Effector memory CD4-positive, alpha-beta T cell (primary cell): ENCODE data around the gene ZNF283.

Source experiments
- DNase-seq, 3 donors: peaks; one replicate each; pipeline ENCODE4 v3.0.0-alpha.2; 2020
- H3K27ac ChIP-seq: 2 replicates; pipeline ENCODE4 v1.7.0; 2013; ENCODE audit warnings: mild to moderate bottlenecking, low read length, moderate library complexity; ENCODE audit not compliant: insufficient read depth, poor library complexity, severe bottlenecking
- H3K27me3 ChIP-seq: replicated peaks from 2 replicates; pipeline ENCODE4 v1.7.0; 2013; ENCODE audit warnings: mild to moderate bottlenecking, low read length; ENCODE audit not compliant: insufficient read depth, control insufficient read depth, poor library complexity, severe bottlenecking
- H3K36me3 ChIP-seq: 2 replicates; pipeline ENCODE4 v1.7.0; 2013; ENCODE audit warnings: mild to moderate bottlenecking, low read length, moderate library complexity; ENCODE audit not compliant: control insufficient read depth, insufficient read depth
- H3K4me1 ChIP-seq: 2 replicates; pipeline ENCODE4 v1.7.0; 2013; ENCODE audit warnings: low read length, mild to moderate bottlenecking; ENCODE audit not compliant: control insufficient read depth, insufficient read depth, poor library complexity, severe bottlenecking
- H3K4me3 ChIP-seq: 2 replicates; pipeline ENCODE4 v1.7.0; 2013; ENCODE audit warnings: low read length, low read depth, mild to moderate bottlenecking; ENCODE audit not compliant: insufficient read depth, poor library complexity, severe bottlenecking
- H3K9me3 ChIP-seq: 2 replicates; pipeline ENCODE4 v1.7.0; 2013; ENCODE audit warnings: mild to moderate bottlenecking, low read length, moderate library complexity; ENCODE audit not compliant: control insufficient read depth
- total RNA-seq, 3 donors: gene quantifications; one replicate each; lab custom pipeline; 2026; lab: John Stamatoyannopoulos, UW

Gene ZNF283
- 5.5 to 9.1 (median 6.4) reads per million in 3 donors for total RNA-seq

DNA sequence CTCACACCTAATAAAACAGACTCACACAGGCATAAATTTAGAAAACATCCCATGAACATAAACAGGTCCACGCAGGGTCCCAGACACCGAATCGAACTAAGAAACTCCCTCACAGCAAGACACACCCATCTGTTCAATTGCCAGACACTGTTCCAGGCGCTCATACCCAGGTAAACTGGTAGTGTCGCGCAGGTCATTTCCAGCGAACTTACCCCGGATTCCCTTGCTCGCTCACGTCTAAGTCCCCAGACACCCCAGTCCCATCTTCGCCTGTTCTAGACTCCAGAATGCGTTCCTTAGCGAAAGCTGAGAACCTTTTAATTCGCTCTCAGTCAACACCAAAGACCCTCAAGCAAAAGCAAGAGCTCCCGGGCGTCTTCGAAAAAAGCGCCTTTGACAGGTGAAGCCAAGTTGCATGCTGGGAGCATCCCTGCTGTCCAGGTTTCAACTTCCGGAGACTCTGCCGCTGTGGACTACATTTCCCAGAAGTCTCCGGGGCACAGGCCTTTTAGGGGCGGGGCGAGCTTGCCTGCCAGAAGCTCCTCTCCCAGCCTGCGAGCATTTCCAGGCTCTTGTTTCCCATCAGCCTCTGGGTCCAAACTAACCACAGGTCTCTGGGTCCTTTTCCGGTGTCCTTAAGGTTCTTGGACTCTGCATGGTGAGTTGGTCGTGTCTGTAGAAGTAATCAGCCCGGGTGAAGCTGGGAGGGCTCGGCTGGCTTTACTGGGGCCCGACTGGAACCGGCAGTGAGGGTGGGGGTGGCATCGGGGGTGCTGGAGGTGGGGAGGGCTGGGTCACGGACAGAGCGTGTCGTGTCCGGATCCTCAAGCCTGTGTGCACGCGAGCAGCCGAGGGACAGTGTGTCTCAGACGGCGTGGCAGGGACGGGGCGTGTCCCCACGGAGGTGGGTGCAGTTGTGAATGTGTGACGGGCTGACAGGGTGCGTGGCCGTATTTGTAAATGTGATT is at the start of gene ZNF283:
Gene ZNF283, plus strand, starts transcription at position 535 of the 968 bp plus-strand sequence. CDS start 6,184 bp downstream, outside the sequence.
- peak; percentile 55 to 76 (median 70) for DNase-seq
- Histone ChIP-seq H3K27ac (peak within 1 kb of the TSS; percentile 54), H3K4me1 (peaks cover 3% of the 10 kb centered on the region), H3K9me3 (no peaks in the 10 kb centered on the region), H3K4me3 (peak within 1 kb of the TSS; percentile 73), H3K36me3 (peaks cover 4% of the 10 kb centered on the region), H3K27me3 (no peaks in the 10 kb centered on the region)

- Histone ChIP-seq H3K4me3 (peak overlapping the region; percentile 32), H3K27ac (peak overlapping the region; percentile 72)
- no peak for DNase-seq
Observed at GRCh38 chr19:43778651-43779050, 48.5 kb upstream of the ZNF283 start.

DNA sequence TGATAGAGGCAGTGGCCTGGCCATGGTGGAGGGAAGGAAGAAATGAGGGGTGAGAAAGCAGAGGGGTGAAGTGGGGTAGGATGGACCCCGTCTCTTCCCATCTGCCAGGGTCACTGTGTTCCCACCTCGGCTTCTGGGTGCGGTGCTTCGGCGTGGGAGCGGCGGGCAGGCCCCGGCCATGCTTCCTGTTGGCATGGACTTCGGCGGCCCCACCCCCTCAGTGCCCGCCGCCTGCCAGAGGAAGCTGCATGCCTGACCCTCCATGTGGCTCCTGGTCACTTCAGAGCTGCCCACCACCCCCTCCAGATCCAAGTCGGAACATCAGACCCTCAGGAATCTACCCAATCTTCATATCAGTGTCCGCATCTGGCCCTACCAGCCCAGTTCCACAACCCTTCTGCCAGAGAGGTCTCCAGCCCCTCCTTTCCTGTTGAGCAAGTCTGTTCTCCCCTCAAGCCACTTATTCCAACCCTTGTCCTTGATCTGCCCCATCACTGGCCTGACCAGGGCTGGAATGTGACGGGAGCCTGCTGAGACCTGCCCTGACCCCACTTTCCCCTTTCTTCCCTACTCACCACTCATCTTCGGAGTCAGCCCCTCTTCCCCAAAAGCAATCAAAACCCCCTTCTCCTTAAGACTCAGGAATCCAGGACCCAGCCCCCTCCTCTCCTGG is 47.8 kb upstream of the ZNF283 start:
- Histone ChIP-seq H3K4me1 (peaks cover 60% of the 10 kb centered on the region), H3K27me3 (no peaks in the 10 kb centered on the region), H3K27ac (peak overlapping the region; percentile 72), H3K4me3 (peak overlapping the region; percentile 51), H3K9me3 (no peaks in the 10 kb centered on the region), H3K36me3 (peaks cover 4% of the 10 kb centered on the region)
- no peak for DNase-seq

More at GRCh38 chr19:43778651-43779050, 48.5 kb upstream of the ZNF283 start:
- Histone ChIP-seq H3K4me1 (peaks cover 54% of the 10 kb centered on the region), H3K36me3 (peaks cover 9% of the 10 kb centered on the region), H3K9me3 (no peaks in the 10 kb centered on the region), H3K27me3 (no peaks in the 10 kb centered on the region)

- Histone ChIP-seq H3K4me3 (peak overlapping the region; percentile 51), H3K9me3 (no peaks in the 10 kb centered on the region), H3K4me1 (peaks cover 66% of the 10 kb centered on the region), H3K36me3 (peaks cover 4% of the 10 kb centered on the region), H3K27me3 (no peaks in the 10 kb centered on the region), H3K27ac (peak overlapping the region; percentile 72)
- DNase-seq = no peak
Observed at GRCh38 chr19:43779820-43780219, 47.3 kb upstream of the ZNF283 start.

GRCh38 chr19:43780706-43781525 is 46.2 kb upstream of the ZNF283 start, which contains the start of gene KCNN4:
Gene KCNN4 (minus strand): TSS chr19:43780973. CDS start chr19:43780861, 112 bp downstream.
- Histone ChIP-seq H3K4me1 (peaks cover 72% of the 10 kb centered on the region), H3K36me3 (no peaks in the 10 kb centered on the region), H3K27ac (peak within 1 kb of the TSS; percentile 72), H3K27me3 (no peaks in the 10 kb centered on the region), H3K9me3 (no peaks in the 10 kb centered on the region), H3K4me3 (peak within 1 kb of the TSS; percentile 51)
- DNase-seq = peak; percentile 34 to 45 (median 39)

GRCh38 chr19:43781630-43782310 is 45.4 kb upstream of the ZNF283 start:
- H3K9me3 ChIP-seq = no peaks in the 10 kb centered on the region
- H3K36me3 ChIP-seq = no peaks in the 10 kb centered on the region
- H3K4me3 ChIP-seq = peak overlapping the region; percentile 6
- peaks cover 64% of the 10 kb centered on the region for H3K4me1 ChIP-seq
- H3K27ac ChIP-seq = peak overlapping the region; percentile 72
- no peaks in the 10 kb centered on the region for H3K27me3 ChIP-seq
- DNase-seq = no peak

GRCh38 chr19:43782311-43782660 is 44.8 kb upstream of the ZNF283 start:
- no peak overlapping the region for H3K4me3 ChIP-seq
- DNase-seq = no peak
- H3K36me3 ChIP-seq = no peaks in the 10 kb centered on the region
- no peaks in the 10 kb centered on the region for H3K9me3 ChIP-seq
- H3K27me3 ChIP-seq = no peaks in the 10 kb centered on the region
- H3K27ac ChIP-seq = peak overlapping the region; percentile 19
- H3K4me1 ChIP-seq = peaks cover 59% of the 10 kb centered on the region

DNA sequence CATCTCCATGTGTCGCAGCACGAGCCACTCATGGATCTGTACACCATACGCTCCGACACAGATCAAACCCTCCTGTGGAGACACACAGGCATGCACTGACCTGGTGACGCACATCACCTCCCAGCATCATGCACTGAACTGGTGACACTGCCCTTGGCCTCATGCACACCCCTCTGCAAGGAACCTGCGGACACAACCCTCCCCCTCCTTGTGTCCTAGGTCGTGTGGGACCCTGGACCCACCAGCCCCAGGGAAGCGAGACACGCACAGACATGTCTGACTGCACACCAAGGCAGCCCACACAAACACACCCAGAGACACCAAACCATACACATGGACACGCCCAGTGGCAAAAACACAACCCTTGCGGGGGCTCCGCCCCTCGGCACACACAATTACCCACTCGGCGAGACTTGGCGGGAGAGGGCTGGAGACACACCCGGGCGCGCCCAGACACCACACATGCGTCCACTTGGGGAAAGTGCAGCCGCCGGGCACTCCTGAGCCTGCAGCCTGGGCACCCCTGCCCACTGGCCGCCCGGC is 44.4 kb upstream of the ZNF283 start:
- Histone ChIP-seq H3K9me3 (no peaks in the 10 kb centered on the region), H3K4me3 (no peak overlapping the region), H3K36me3 (no peaks in the 10 kb centered on the region), H3K27me3 (no peaks in the 10 kb centered on the region), H3K27ac (peak overlapping the region; percentile 19), H3K4me1 (peaks cover 54% of the 10 kb centered on the region)
- DNase-seq = no peak

DNA sequence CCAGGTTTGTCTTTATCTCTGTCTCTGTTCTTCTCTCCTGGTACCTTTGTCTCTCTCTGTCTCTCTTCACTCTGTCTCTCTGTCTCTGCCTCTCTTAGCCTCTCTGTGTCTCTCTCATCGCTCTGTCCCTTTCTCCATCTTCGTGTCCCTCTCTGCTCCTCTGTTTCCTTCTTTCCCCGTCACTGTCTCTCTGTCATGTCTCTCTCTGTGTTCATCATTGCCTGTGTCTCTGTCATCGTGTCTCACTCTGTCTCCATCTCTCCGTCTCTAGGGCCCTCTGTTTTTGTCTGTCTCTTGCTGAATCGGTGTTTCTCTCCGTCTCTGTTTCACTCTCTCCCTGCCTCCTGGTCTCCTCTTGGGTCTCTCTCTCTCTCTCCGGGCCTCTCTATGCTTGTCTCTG is 43.5 kb upstream of the ZNF283 start:
- Histone ChIP-seq H3K27ac (peak overlapping the region; percentile 71), H3K27me3 (no peaks in the 10 kb centered on the region), H3K4me3 (no peak overlapping the region), H3K4me1 (peaks cover 45% of the 10 kb centered on the region), H3K9me3 (no peaks in the 10 kb centered on the region), H3K36me3 (no peaks in the 10 kb centered on the region)
- DNase-seq = no peak
